ENCODE data around the gene ACKR2.

DNA sequence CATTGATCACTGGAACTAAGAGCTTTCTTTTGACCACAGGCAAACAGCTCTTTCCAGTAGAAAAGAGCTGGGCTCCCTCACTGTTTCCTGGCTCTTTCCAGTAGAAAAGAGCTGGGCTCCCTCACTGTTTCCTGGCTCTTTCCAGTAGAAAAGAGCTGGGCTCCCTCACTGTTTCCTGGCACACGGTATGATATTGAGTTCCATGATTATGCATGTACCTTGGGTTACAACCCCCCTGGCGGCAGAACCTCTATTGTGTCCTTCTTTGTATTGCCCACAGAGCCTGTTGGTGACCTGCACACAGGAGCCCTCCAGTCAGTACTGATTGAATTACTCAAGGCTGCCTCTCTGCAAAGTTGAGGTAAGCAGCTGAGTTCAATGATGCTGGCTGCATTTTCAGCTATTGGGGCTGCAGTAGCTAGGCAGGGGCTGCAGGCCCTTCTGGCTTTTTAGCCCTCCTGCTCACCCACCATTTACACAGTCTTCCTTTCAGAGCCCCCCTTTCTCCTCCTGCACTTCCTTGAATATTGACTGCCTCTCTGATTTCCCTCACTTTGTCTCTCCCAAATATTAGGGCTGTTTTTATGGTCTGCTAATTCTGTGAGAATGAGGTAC is 10.2 kb downstream of the ACKR2 start:
- TF ChIP-seq, protein P1, sequence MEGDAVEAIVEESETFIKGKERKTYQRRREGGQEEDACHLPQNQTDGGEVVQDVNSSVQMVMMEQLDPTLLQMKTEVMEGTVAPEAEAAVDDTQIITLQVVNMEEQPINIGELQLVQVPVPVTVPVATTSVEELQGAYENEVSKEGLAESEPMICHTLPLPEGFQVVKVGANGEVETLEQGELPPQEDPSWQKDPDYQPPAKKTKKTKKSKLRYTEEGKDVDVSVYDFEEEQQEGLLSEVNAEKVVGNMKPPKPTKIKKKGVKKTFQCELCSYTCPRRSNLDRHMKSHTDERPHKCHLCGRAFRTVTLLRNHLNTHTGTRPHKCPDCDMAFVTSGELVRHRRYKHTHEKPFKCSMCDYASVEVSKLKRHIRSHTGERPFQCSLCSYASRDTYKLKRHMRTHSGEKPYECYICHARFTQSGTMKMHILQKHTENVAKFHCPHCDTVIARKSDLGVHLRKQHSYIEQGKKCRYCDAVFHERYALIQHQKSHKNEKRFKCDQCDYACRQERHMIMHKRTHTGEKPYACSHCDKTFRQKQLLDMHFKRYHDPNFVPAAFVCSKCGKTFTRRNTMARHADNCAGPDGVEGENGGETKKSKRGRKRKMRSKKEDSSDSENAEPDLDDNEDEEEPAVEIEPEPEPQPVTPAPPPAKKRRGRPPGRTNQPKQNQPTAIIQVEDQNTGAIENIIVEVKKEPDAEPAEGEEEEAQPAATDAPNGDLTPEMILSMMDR (IDR thresholded peaks at IDR 0.05; ENCODE audit: low read depth, low read length), result no peak
- no peak for TF ChIP-seq POLR2A (IDR thresholded peaks at IDR 0.05; ENCODE audit: extremely low read depth, insufficient read length)
